KMS-11 (cell line): Measurements from ENCODE around the gene NDOR1.
"Not testable (repeated sequence)": the region's sequence is repeated elsewhere in the genome, so short reads cannot be mapped to it uniquely, and the experiment has no call there.

ENCODE experiments used
- H2AFZ ChIP-seq: fragments of 200-600 bp; sonication (generic); 2 replicates; pipeline ENCODE4 v1.6.1; 2016; ENCODE audit warnings: antibody characterized with exemption, mixed run types, low read depth
- H3K27ac ChIP-seq: fragments of 200-600 bp; sonication (generic); 2 replicates; pipeline ENCODE4 v1.6.1; 2016; ENCODE audit warnings: mild to moderate bottlenecking, mixed run types
- H3K27me3 ChIP-seq: fragments of 200-600 bp; sonication (generic); 2 replicates; pipeline ENCODE4 v1.6.1; 2017; ENCODE audit warnings: mild to moderate bottlenecking, low read depth, mixed run types, moderate library complexity; ENCODE audit not compliant: insufficient read depth
- H3K36me3 ChIP-seq: fragments of 200-600 bp; sonication (generic); 2 replicates; pipeline ENCODE4 v1.6.1; 2017; ENCODE audit warnings: mild to moderate bottlenecking, mixed run types; ENCODE audit not compliant: insufficient read depth
- H3K4me1 ChIP-seq: fragments of 200-600 bp; sonication (generic); 2 replicates; pipeline ENCODE4 v1.6.1; 2016; ENCODE audit warnings: mild to moderate bottlenecking, low read depth, mixed run types; ENCODE audit not compliant: poor library complexity, severe bottlenecking
- H3K4me2 ChIP-seq: fragments of 200-600 bp; sonication (generic); 2 replicates; pipeline ENCODE4 v1.7.0; 2016; ENCODE audit warnings: mild to moderate bottlenecking, mixed run types
- H3K4me3 ChIP-seq: fragments of 200-600 bp; sonication (generic); IDR thresholded peaks from 2 replicates; pipeline ENCODE4 v1.6.1; 2017; ENCODE audit warnings: low read depth, low read length, mixed read lengths; ENCODE audit not compliant: insufficient read depth
- H3K79me2 ChIP-seq: fragments of 200-600 bp; sonication (generic); 2 replicates; pipeline ENCODE4 v1.6.1; 2016; ENCODE audit warnings: low read depth, mixed run types; ENCODE audit not compliant: insufficient read depth
- H3K9ac ChIP-seq: fragments of 200-600 bp; sonication (generic); 2 replicates; pipeline ENCODE4 v1.6.1; 2016; ENCODE audit warnings: mild to moderate bottlenecking, mixed run types
- H4K20me1 ChIP-seq: fragments of 200-600 bp; sonication (generic); 2 replicates; pipeline ENCODE4 v1.6.1; 2016; ENCODE audit warnings: mild to moderate bottlenecking, mixed run types; ENCODE audit not compliant: insufficient read depth
- CTCF ChIP-seq: fragments of 200-600 bp; sonication (generic); conservative IDR thresholded peaks from 2 replicates; pipeline ENCODE4 v1.6.1; 2017; ENCODE audit warnings: low read depth, mild to moderate bottlenecking, antibody characterized with exemption, low read length, moderate library complexity, mixed read lengths

The NDOR1 gene

GRCh38 chr9:137240318-137240840, 34.9 kb downstream of the NDOR1 start:
- Histone ChIP-seq H3K4me3 (no peak overlapping the region), H3K4me2 (peak overlapping the region; percentile 58), H3K79me2 (peaks cover 17% of the 10 kb centered on the region), H3K4me1 (peaks cover 31% of the 10 kb centered on the region), H2AFZ (peak overlapping the region; percentile 72), H4K20me1 (peaks cover 12% of the 10 kb centered on the region; the same call in 1 of the 2 replicates), H3K27me3 (peaks cover 5% of the 10 kb centered on the region; the same call in 1 of the 2 replicates), H3K9ac (peak overlapping the region; percentile 82), H3K27ac (peak overlapping the region; percentile 91), H3K36me3 (peaks cover 7% of the 10 kb centered on the region; the same call in 1 of the 2 replicates)
- no peak for TF ChIP-seq CTCF

- peaks cover 17% of the 10 kb centered on the region for H3K79me2 ChIP-seq
- H3K27ac ChIP-seq, result peak within 1 kb of the TSS; percentile 91
- peaks cover 31% of the 10 kb centered on the region for H3K4me1 ChIP-seq
- H3K27me3 ChIP-seq, result no peaks in the 10 kb centered on the region
- H4K20me1 ChIP-seq, result peaks cover 12% of the 10 kb centered on the region; the same call in 1 of the 2 replicates
- peaks cover 7% of the 10 kb centered on the region; the same call in 1 of the 2 replicates for H3K36me3 ChIP-seq
- no peak for TF ChIP-seq CTCF
- peak within 1 kb of the TSS; percentile 76 for H3K4me2 ChIP-seq
- H2AFZ ChIP-seq, result peak within 1 kb of the TSS; percentile 72
- H3K9ac ChIP-seq, result peak within 1 kb of the TSS; percentile 82
- no peak within 1 kb of the TSS for H3K4me3 ChIP-seq
Measured at GRCh38 chr9:137240841-137241489, 35.5 kb downstream of the NDOR1 start, which contains the start of gene TUBB4B. Gene TUBB4B, plus strand, starts transcription at chr9:137241287. Its CDS starts 74 bp downstream, at chr9:137241361.

- peaks cover 17% of the 10 kb centered on the region for H3K79me2 ChIP-seq
- H2AFZ ChIP-seq, result no peak overlapping the region
- peaks cover 7% of the 10 kb centered on the region; the same call in 1 of the 2 replicates for H3K36me3 ChIP-seq
- peak overlapping the region; percentile 62; the same call in 1 of the 2 replicates for H3K9ac ChIP-seq
- peaks cover 25% of the 10 kb centered on the region for H3K4me1 ChIP-seq
- H3K27me3 ChIP-seq, result no peaks in the 10 kb centered on the region
- no peak overlapping the region for H3K4me3 ChIP-seq
- H3K27ac ChIP-seq, result peak overlapping the region; percentile 52
- peak overlapping the region; percentile 76 for H3K4me2 ChIP-seq
- TF ChIP-seq CTCF, result no peak
- peaks cover 12% of the 10 kb centered on the region; the same call in 1 of the 2 replicates for H4K20me1 ChIP-seq
Measured at GRCh38 chr9:137241490-137242268, 36.2 kb downstream of the NDOR1 start.

- H3K4me2 ChIP-seq, result peak overlapping the region; percentile 76
- H3K4me1 ChIP-seq, result peaks cover 20% of the 10 kb centered on the region
- no peak for TF ChIP-seq CTCF
- peaks cover 12% of the 10 kb centered on the region; the same call in 1 of the 2 replicates for H4K20me1 ChIP-seq
- H3K79me2 ChIP-seq, result peaks cover 17% of the 10 kb centered on the region
- peaks cover 7% of the 10 kb centered on the region; the same call in 1 of the 2 replicates for H3K36me3 ChIP-seq
- H3K27me3 ChIP-seq, result no peaks in the 10 kb centered on the region
- no peak overlapping the region for H2AFZ ChIP-seq
- no peak overlapping the region for H3K4me3 ChIP-seq
- H3K27ac ChIP-seq, result no peak overlapping the region; the same call in 1 of the 2 replicates
- peak overlapping the region; percentile 62; the same call in 1 of the 2 replicates for H3K9ac ChIP-seq
Measured at GRCh38 chr9:137242269-137243203, 37.0 kb downstream of the NDOR1 start.

GRCh38 chr9:137243266-137243625, 37.7 kb downstream of the NDOR1 start:
- not testable (repeated sequence) for H3K27me3 ChIP-seq, H2AFZ ChIP-seq, H3K36me3 ChIP-seq, H3K27ac ChIP-seq, H3K4me3 ChIP-seq, H3K4me2 ChIP-seq, H3K9ac ChIP-seq
- Histone ChIP-seq H3K79me2 (peaks cover 17% of the 10 kb centered on the region), H4K20me1 (peaks cover 12% of the 10 kb centered on the region; the same call in 1 of the 2 replicates), H3K4me1 (peaks cover 20% of the 10 kb centered on the region)
